NCI-H187 treated with DMSO at 0.1 percent for 48 hours (cell line): Measurements from ENCODE around the gene R3HDM1.
"Not testable (repeated sequence)": the region's sequence is repeated elsewhere in the genome, so short reads cannot be mapped to it uniquely, and the experiment has no call there.

Source experiments
- DNase-seq: peaks from one replicate; lab custom pipeline; 2025; lab: John Stamatoyannopoulos, UW

R3HDM1 gene

GRCh38 chr2:135531231-135532197 is at the start of gene R3HDM1:
TSS of gene R3HDM1 (plus strand) at chr2:135531484. CDS start at chr2:135604846, 73,362 bp downstream.
- DNase-seq = peak; percentile 93

GRCh38 chr2:135485441-135485840 is 45.8 kb upstream of the R3HDM1 start:
- no peak for DNase-seq

DNA sequence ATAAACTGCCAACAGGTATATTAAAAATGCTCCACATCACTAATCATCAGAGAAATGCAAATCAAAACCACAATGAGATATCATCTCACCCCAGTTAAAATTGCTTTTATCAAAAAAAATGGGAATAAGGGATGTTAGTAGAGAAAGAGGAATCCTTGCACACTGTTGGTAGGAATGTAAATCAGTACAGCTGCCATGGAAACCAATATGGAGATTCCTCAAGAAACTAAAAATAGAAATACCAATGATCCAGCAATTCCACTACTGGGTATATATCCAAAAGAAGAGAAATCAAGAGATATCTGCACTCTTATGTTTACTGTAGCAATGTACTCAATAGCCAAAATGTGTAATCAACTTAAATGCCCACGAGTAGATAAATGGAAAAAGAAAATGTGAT is 40.9 kb upstream of the R3HDM1 start:
- no peak for DNase-seq

- no peak for DNase-seq
Observed at GRCh38 chr2:135494503-135494902, 36.8 kb upstream of the R3HDM1 start.

DNA sequence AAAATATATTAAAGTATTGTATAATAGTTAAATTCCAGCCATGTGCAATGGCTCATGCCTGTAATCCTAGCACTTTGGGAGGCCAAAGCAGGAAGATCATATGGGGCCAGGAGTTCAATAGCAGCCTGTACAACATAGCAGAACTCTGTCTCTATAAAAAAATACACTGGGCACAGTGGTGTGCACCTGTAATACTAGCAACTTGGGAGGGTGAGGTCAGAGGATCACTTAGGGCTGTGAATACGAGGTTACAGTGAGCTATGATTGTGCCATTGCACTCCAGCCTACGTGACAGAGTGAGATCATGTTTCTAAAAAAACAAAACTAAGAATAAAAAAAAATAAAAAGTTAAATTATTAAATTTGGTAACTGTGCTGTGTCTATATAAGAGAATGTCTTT is 36.4 kb upstream of the R3HDM1 start:
- no peak for DNase-seq

DNA sequence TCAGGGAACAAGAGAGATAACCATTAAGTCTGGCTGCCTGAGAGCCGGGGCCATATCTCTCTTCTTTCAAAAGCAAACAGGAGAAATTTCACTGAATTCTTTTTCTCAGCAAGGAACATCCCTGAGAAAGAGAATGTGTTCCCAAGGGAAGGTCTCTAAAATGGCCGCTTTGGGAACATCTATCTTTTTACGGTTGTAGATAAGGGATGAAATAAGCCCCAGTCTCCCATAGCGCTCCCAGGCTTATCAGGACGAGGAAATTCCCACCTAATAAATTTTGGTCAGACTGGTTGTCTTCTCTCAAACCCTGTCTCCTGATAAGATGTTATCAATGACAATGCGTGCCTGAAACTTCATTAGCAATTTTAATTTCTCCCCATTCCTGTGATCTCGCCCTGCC is 32.7 kb upstream of the R3HDM1 start:
- not testable (repeated sequence) for DNase-seq

DNA sequence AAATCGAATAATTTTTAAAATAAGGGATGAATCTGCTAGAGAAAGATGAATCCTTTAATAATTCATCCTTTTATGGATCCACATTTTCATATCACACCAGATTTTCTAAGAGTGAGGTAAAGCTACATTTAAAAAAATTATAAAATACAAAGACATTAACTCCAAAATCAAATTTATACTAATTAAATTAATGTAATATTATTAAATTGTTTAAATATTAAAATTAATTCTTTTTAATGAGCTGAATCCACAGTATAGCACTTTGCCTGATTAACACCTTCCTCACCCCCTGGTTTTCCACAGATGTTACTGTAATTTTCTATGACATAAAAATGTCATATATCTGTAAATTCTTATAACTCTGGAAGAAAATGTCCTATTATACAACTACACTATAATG is 26.5 kb upstream of the R3HDM1 start:
- no peak for DNase-seq

- no peak for DNase-seq
Observed at GRCh38 chr2:135510577-135510976, 20.7 kb upstream of the R3HDM1 start.

GRCh38 chr2:135512099-135512498 is 19.2 kb upstream of the R3HDM1 start:
- no peak for DNase-seq

GRCh38 chr2:135525786-135526185 is 5.5 kb upstream of the R3HDM1 start:
- DNase-seq = no peak

DNA sequence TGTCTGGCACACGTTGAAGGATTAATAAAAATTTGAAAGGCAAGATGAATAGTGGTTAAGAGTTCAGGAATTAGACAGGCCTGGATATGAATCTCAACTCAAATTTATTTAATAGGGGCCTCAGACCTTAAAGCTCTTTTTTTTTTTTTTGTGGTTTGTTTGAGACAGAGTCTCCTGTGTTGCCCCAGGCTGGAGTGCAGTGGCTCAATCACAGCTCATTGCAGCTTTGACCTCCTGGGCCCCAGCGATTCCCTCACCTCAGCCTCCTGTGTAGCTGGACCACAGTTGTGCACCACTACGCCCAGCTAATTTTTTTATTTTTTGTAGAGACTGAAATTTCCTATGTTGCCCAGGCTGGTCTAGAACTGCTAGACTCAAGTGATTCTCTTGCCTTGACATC is 3.3 kb upstream of the R3HDM1 start:
- no peak for DNase-seq

- DNase-seq = peak; percentile 81
Observed at GRCh38 chr2:135530313-135531230, 712 bp upstream of the R3HDM1 start, which contains the start of gene ZRANB3. TSS of gene ZRANB3 (minus strand) at chr2:135531218.

DNA sequence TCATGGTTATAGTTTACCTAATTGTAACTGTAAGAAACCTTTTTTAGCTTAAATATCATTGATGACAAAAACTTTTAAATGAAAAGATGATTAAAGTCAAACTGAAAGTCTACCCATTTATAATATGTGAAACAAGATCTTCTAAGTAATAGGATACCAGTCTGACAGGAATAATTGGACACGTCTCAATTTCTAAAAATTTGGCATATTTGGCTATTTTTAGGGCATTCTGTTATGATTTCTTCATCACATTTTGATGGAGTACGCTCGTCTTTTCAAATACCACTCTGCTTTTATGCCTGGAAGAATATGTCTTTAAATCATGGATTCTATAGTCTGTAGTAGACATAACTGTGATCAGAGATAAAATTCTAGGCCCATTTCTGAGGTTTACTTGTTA is 1.3 kb downstream of the R3HDM1 start:
- DNase-seq = no peak

DNA sequence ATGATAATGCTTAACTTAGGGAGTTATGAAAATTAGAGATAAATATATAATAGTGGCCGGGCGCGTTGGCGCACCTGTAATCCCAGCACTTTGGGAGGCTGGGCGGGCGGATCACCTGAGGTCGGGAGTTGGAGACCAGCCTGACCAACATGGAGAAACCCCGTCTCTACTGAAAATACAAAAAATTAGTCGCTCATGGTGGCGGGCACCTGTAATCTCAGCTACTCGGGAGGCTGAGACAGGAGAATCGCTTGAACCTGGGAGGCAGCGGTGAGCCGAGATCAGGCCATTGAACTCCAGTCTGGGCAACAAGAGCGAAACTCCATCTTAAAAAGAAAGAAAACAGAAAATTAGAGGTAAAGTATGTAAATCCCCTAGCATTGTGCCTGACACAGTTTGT is 2.3 kb downstream of the R3HDM1 start:
- not testable (repeated sequence) for DNase-seq

- DNase-seq = no peak
Observed at GRCh38 chr2:135546436-135546835, 15.2 kb downstream of the R3HDM1 start.

DNA sequence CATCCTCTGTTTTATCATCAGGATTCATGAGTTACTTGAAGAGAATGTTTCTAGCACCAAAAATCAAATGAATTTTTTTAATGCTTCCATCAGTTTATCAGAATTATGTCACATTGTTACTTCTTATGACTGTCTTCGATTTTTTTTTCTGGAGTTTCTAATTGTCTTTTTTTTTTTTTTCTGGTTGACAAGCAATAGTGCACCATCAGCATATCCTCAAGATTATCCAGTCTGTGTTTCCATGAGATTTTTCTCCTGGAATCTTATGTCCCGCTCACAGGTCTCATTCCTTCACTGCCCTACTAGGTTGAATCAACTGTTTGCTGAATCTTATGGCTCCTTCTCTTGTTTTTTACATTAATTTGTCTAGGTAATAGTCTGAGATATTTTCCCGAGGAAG is 16.0 kb downstream of the R3HDM1 start:
- no peak for DNase-seq

GRCh38 chr2:135551356-135551755 is 20.1 kb downstream of the R3HDM1 start:
- no peak for DNase-seq

DNA sequence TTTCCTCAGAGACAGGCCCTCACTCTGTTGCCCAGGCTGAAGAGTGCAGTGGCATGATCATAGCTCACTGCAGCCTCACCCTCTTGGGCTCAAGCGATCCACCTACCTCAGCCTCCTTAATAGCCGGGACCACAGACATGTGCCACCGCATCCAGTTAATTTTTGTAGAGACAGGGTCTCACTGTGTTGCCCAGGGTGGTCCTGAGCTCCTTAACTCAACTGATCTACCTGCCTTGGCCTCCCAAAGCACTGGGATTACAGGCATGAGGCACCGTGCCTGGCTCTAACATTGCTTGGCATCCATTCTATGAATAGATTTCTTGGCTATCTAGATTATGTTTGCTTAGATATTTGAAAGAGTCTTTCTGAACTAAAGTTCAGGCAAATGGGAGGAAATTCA is 21.6 kb downstream of the R3HDM1 start:
- no peak for DNase-seq

GRCh38 chr2:135555311-135555710 is 24.0 kb downstream of the R3HDM1 start:
- DNase-seq = no peak

GRCh38 chr2:135557530-135557929 is 26.2 kb downstream of the R3HDM1 start:
- DNase-seq = no peak

GRCh38 chr2:135561925-135562324 is 30.6 kb downstream of the R3HDM1 start:
- DNase-seq = no peak

- DNase-seq = no peak
Observed at GRCh38 chr2:135563793-135564192, 32.5 kb downstream of the R3HDM1 start.

GRCh38 chr2:135570884-135571283 is 39.6 kb downstream of the R3HDM1 start:
- no peak for DNase-seq
